HG02759 (cell line): Measurements from ENCODE around the gene NHLRC2.
"Not testable (repeated sequence)": the region's sequence is repeated elsewhere in the genome, so short reads cannot be mapped to it uniquely, and the experiment has no call there.

Experiments
- ATAC-seq: cut with Tn5 transposase; IDR thresholded peaks from one replicate; pipeline ENCODE4 v1.9.1; 2021; ENCODE audit warnings: mild to moderate bottlenecking, moderate library complexity; ENCODE audit not compliant: unreplicated experiment

The NHLRC2 gene, protein sequence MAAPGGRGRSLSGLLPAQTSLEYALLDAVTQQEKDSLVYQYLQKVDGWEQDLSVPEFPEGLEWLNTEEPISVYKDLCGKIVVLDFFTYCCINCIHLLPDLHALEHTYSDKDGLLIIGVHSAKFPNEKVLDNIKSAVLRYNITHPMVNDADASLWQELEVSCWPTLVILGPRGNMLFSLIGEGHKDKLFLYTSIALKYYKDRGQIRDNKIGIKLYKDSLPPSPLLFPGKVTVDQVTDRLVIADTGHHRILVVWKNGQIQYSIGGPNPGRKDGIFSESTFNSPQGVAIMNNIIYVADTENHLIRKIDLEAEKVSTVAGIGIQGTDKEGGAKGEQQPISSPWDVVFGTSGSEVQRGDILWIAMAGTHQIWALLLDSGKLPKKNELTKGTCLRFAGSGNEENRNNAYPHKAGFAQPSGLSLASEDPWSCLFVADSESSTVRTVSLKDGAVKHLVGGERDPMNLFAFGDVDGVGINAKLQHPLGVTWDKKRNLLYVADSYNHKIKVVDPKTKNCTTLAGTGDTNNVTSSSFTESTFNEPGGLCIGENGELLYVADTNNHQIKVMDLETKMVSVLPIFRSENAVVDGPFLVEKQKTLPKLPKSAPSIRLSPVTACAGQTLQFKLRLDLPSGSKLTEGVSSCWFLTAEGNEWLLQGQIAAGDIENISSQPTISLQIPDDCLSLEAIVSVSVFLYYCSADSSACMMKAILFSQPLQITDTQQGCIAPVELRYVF

GRCh38 chr10:113854013-113854760 is at the start of gene NHLRC2, which contains the start of gene DCLRE1A:
TSS of gene NHLRC2 (plus strand) at chr10:113854661. CDS start at chr10:113854873, 212 bp downstream.
TSS of gene DCLRE1A (minus strand) at chr10:113854082. CDS start at chr10:113853182, 900 bp downstream.
- peak; percentile 49 for ATAC-seq

DNA sequence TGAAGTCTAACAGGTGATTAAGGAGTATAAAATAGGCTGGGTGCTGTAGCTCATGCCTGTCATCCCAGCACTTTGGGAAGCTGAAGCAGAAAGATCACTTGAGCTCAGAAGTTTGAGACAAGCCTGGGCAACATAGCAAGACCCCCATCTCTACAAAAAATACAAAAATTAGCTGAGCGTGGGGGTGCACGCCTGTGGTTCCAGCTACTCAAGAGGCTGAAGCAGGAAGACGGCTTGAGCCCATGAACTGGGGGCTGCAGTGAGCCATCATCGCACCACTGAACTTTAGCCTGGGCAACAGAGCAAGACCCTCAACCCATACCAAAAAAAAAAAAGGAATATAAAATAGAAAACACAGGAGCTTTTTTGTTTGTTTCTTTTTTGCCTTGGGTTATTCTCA is 48.0 kb upstream of the NHLRC2 start:
- no peak for ATAC-seq

GRCh38 chr10:113808168-113808567 is 46.3 kb upstream of the NHLRC2 start:
- ATAC-seq = no peak

- not testable (repeated sequence) for ATAC-seq
Measured at GRCh38 chr10:113814700-113815099, 39.8 kb upstream of the NHLRC2 start.

DNA sequence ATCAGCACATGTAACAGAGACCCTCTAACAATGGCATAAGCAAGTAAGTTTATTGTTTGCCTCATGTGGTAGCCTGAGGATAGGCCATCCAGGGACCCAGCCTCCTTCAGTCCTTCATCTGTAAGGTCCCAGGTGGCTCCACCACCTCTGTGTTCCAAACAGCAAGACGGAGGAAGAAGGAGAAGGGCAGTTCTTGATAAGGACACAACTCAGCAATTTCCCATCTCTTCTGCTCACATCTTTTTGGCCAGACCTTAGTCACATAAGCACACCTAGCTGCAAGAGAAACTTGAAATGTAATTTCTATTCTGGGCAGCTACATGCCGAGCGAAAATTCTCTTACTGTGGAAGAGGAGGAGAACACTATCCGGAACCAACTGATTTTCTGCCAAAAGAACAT is 34.5 kb upstream of the NHLRC2 start:
- no peak for ATAC-seq

GRCh38 chr10:113820507-113820906 is 34.0 kb upstream of the NHLRC2 start:
- ATAC-seq = no peak

GRCh38 chr10:113821306-113821705 is 33.2 kb upstream of the NHLRC2 start:
- ATAC-seq = not testable (repeated sequence)

DNA sequence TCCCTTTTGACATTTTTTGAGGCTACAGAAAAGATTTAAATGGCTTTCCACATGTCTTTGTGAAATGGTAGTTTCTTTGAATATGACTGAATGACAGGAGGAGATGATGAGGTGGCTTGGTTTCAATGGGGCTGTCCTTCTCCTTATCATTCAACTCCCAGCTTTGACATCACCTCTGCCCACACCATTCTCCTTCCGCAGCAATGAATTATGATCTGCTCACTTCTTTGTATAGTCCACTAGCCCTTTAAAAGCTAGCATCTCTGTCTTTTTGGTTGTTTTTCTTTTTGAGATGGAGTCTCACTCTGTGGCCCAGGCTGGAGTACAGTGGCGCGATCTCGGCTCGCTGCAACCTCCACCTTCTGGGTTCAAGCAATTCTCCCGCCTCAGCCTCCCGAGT is 32.3 kb upstream of the NHLRC2 start:
- ATAC-seq = no peak

- ATAC-seq = no peak
Measured at GRCh38 chr10:113823389-113823788, 31.1 kb upstream of the NHLRC2 start.

DNA sequence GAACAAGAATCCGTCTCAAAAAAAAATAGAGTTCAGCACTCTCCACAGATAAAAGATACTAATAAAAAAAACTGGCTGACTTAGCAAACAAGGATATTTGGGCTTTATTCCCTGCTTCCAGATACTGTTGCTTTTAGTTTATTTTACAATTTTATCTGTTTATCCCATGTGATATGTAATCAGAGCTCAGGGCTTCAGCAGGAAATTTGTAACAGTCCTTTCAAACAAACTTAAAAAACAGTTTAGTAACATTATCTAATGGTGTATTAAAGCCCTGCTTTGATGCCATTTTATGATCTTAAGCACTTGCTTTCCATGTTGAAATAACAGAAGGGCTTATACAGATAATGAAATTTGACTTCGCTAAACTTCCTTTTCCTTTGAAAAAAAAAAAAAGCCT is 28.7 kb upstream of the NHLRC2 start:
- ATAC-seq = no peak

DNA sequence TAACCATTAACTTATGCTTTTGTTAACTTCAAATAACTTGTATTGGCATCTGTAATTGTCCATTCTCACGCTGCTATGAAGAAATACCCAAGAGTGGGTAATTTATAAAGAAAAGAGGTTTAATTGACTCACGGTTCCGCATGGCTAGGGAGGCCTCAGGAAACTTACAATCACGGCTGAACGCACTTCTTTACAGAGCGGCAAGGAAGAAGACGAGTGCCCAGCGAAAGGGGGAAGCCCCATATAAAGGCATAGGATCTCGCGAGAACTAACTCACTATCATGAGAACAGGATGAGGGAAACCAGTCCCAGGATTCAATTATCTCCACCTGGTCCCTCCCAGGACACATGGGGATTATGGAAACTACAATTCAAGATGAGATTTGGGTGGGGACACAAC is 25.9 kb upstream of the NHLRC2 start:
- not testable (repeated sequence) for ATAC-seq

DNA sequence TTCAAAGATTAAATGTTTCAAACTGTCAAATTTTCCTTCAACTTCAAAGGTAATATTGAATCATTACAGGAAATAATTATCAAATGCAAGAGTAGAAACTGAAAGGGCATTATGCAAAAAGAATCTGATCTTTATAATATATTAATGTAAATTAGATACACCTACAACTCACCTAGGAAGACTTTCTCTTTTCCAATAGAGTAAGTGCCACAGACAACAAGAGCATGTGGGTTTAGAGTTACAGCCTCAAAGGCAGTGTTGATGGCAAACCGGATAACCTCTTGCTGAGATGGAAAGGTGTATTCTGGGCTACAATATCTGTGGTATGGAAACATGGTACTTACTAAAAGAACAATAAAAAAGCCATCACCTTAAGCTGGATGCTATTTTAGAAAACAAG is 12.3 kb upstream of the NHLRC2 start:
- ATAC-seq = no peak

DNA sequence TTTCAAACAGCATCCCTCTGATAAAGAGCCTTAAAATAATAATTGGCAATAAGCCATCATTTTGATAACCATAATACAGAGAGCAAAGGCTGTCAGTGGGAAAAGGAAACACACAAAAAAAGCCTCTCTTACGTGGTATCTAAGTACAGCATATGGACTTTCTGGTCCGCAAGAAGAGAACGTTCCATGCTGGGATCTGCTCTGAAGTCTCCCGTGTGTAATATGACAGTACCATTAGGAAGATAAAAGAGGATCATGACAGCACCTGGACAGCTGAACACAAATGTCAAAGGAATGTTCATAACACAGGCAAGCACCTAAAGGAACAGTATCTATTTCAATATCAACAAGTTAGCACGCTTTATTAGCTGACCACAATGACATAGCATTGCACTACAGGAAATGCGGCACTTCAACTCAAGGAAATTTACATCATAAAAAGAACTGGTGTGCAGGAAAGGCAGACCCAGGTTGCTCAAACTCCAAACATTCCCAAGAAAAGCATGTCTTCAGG is 10.4 kb upstream of the NHLRC2 start:
- ATAC-seq = no peak

- no peak for ATAC-seq
Measured at GRCh38 chr10:113846036-113846435, 8.4 kb upstream of the NHLRC2 start.

DNA sequence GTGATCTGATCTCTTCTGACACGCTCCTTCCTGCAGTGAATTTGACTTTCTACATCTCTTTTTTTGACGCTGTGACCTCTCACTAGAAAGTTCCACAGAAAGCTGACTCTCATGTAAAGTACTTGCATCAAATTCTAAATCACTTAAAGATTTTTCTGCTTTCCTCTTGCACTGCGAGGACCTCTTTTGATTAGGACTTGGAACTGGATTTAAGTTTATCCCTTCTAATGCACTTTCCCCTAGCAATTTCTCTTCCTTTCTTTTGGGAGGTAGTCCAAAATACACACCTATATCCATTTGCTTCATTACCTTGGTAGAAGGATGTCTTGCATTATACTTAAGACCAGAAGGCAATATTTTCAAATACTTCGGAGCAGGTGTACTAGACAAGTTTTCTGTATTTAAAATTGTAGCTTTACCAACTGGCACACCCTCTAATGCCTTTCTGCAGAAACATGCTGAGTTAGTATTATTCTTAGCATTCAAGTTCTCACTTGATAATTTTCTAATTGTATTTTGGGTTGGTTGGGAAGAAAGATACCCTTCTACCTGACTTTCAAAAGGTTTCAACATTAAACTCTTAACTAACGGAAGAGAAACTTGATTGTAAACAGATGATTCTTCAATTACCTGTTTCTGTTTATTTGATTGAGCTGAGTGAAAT is 5.2 kb upstream of the NHLRC2 start:
- ATAC-seq = no peak

- no peak for ATAC-seq
Measured at GRCh38 chr10:113849946-113850345, 4.5 kb upstream of the NHLRC2 start.

GRCh38 chr10:113853578-113854012 is 866 bp upstream of the NHLRC2 start:
- no peak for ATAC-seq

- ATAC-seq = peak; percentile 38
Measured at GRCh38 chr10:113854761-113855588, 514 bp downstream of the NHLRC2 start.

- ATAC-seq = no peak
Measured at GRCh38 chr10:113856563-113856962, 2.1 kb downstream of the NHLRC2 start.

DNA sequence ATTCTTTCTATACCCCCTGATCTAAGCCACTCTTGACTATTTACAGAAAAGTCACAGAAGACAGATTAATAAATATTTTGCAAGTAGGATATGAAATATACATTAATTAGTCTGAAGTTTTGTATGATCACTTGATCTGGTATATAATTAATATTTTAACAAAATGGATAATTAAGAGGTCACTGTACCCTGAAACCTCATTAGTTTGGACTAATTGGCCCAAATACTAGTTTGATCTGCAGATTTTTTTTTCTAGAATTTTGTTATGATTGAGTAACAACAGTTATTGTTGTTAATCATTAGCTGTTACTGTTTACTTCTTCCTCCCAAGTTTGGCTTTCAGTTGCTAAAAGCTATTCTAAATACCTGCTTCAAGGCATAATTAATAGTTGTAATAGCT is 2.7 kb downstream of the NHLRC2 start:
- no peak for ATAC-seq
